Measurements from ENCODE around the gene LTBR.

Gene LTBR

DNA sequence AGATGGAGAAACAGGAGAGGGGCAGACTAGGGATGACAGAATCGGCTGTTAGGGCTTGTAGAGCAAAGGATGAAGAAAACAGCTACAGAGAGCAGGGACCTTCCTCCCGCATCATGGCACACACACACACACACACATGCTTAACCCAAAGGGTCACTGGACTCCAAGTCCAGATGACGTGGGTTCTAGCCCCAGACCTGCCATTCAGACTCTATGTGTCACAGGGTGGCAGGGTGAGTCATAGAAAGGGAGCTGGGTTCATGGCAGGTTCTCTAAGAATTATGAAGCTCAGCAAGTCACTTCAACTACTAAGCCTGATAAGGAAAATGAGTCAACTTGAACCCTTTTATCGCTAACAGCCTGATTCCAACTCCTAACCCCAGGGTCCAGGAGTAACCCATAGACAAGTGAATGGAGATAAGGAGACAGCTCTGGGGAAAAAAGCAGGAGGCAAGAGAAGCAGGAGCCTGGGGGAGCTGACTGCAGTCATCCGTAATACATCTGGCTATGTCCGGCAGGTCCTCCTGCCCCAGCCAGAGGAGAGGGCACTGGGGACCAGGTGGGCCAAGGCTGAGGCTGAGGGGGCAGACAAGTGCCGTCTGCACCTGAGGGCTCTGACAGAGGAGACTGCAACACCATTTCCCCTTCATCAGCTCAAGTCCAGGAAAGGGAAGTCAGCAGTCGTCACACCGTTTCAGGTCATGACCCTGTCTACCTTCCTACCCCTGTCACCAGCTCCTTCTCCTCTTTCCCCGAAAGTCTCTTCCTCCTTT lies 38.5 kb upstream of the LTBR start:
- peaks cover 55 to 64% of the 10 kb centered on the region in 2 experiments for H3K4me1 ChIP-seq (ENCODE audit: control insufficient read depth in 1 of 2, insufficient read depth in 1 of 2, low read depth in 1 of 2, low read length in 1 of 2)
- H3K4me3 ChIP-seq (ENCODE audit: low read depth in 1 of 2, low read length in 1 of 2) = peak overlapping the region; percentile 51 to 55
- no peaks in the 10 kb centered on the region for H3K27me3 ChIP-seq
- H3K36me3 ChIP-seq = no peaks in the 10 kb centered on the region
- H3K9me3 ChIP-seq = no peaks in the 10 kb centered on the region
- peak overlapping the region; percentile 97 for H3K27ac ChIP-seq
- no peak for TF ChIP-seq CTCF (IDR thresholded peaks at IDR 0.05)

GRCh38 chr12:6346235-6346832 lies 37.6 kb upstream of the LTBR start:
- no peaks in the 10 kb centered on the region for H3K36me3 ChIP-seq
- H3K27me3 ChIP-seq = no peaks in the 10 kb centered on the region
- no peaks in the 10 kb centered on the region for H3K9me3 ChIP-seq
- peak overlapping the region; percentile 51 to 55 for H3K4me3 ChIP-seq (ENCODE audit: low read depth in 1 of 2, low read length in 1 of 2)
- no peak for TF ChIP-seq CTCF (IDR thresholded peaks at IDR 0.05)
- H3K27ac ChIP-seq = peak overlapping the region; percentile 97
- peaks cover 61 to 67% of the 10 kb centered on the region in 2 experiments for H3K4me1 ChIP-seq (ENCODE audit: control insufficient read depth in 1 of 2, insufficient read depth in 1 of 2, low read depth in 1 of 2, low read length in 1 of 2)

GRCh38 chr12:6346942-6347341 lies 37.0 kb upstream of the LTBR start:
- no peak for TF ChIP-seq CTCF (IDR thresholded peaks at IDR 0.05)
- peak overlapping the region; percentile 30 to 34 for H3K4me3 ChIP-seq (ENCODE audit: low read depth in 1 of 2, low read length in 1 of 2)
- H3K27me3 ChIP-seq = no peaks in the 10 kb centered on the region
- H3K9me3 ChIP-seq = no peaks in the 10 kb centered on the region
- H3K36me3 ChIP-seq = no peaks in the 10 kb centered on the region
- peak overlapping the region; percentile 97 for H3K27ac ChIP-seq
- H3K4me1 ChIP-seq (ENCODE audit: control insufficient read depth in 1 of 2, insufficient read depth in 1 of 2, low read depth in 1 of 2, low read length in 1 of 2) = peaks cover 67 to 69% of the 10 kb centered on the region in 2 experiments

DNA sequence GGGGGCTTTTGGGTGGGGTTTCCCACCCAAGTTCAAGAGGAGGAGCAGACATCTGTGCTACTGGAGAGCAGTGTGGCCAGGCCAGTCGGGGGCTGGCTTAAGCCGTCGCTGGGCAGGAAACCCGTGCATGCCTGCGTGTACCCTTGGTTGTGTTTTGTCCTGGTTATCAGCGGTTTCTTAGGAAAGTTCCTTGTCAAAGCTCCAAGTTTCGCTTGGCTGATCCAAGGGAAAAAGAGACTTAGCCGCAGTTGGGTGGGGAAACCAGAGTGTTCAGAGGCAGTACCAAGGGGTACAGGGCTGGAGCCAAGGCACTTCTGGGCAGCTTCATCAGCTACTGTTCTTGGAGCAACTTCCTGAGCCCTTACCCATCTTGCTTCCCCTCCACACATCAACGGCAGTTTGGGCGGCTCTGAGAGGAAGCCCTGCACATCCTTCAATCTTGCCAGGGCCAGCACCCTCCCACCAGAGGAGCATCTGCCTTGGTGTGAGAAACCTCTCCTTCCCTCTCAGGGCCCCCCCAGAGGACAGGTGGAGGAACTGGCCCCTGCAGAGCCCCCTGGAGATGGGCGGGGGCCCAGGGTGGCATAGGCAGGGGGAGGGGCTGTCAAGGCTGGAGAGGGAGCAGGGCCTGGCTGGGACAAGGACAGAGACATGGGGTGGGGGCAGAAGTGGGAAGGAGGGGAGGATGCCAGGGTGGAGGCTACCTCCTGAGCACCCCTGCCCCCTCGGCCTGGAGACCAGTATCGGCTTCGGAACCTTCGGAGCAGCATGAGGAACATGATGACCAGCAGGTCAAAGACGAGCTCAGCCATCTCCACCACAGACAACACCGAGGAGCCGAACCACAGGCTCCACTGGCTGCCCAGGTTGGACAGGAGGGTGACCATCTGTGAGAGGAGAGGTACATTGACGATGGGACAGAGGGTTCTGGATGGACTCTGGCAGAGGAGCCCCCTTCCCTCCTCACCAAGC lies 36.3 kb upstream of the LTBR start:
- TF ChIP-seq CTCF (IDR thresholded peaks at IDR 0.05) = no peak
- H3K4me3 ChIP-seq (ENCODE audit: low read depth in 1 of 2, low read length in 1 of 2) = peak overlapping the region; percentile 30 to 34
- H3K27ac ChIP-seq = peak overlapping the region; percentile 97
- H3K36me3 ChIP-seq = no peaks in the 10 kb centered on the region
- peaks cover 67 to 69% of the 10 kb centered on the region in 2 experiments for H3K4me1 ChIP-seq (ENCODE audit: control insufficient read depth in 1 of 2, insufficient read depth in 1 of 2, low read depth in 1 of 2, low read length in 1 of 2)
- H3K27me3 ChIP-seq = no peaks in the 10 kb centered on the region
- H3K9me3 ChIP-seq = no peaks in the 10 kb centered on the region

DNA sequence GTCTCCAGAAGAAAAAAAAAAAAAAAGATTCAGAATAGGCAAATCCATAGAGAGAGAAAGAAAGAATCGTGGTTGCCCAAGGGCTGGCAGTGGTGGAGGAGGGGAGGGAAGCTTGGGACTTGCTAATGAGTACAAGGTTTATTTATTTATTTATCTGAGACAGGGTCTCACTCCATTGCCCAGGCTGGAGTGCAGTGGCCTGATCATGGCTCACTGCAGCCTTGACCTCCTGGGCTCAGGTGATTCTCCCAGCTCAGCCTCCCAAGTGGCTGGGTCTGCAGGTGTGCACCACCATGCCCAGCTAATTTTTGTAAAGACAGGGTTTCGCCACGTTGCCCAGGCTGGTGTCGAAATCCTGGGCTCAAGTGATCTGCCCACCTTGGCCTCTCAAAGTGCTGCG lies 32.3 kb upstream of the LTBR start:
- no peaks in the 10 kb centered on the region for H3K9me3 ChIP-seq
- no peaks in the 10 kb centered on the region for H3K27me3 ChIP-seq
- H3K36me3 ChIP-seq = no peaks in the 10 kb centered on the region
- H3K27ac ChIP-seq = peak overlapping the region; percentile 78
- no peak for TF ChIP-seq CTCF (IDR thresholded peaks at IDR 0.05)
- H3K4me3 ChIP-seq (ENCODE audit: low read depth in 1 of 2, low read length in 1 of 2) = no peak overlapping the region
- H3K4me1 ChIP-seq (ENCODE audit: control insufficient read depth in 1 of 2, insufficient read depth in 1 of 2, low read depth in 1 of 2, low read length in 1 of 2) = peaks cover 56 to 62% of the 10 kb centered on the region in 2 experiments
